ENCODE data around the gene MFAP3.

- TF ChIP-seq POLR2A (IDR thresholded peaks at IDR 0.05) (no peak), CTCF (IDR thresholded peaks at IDR 0.05) (no peak)
These were observed 47.9 kb downstream of the MFAP3 start for GRCh38 chr5:154086641-154087040.

All from transverse colon (tissue), 3 donors.